MCF 10A (cell line): ENCODE results near the gene SMOC2. TPM values are rescaled to one million over a fixed set of nuclear protein-coding genes. Genes with fewer than 3 reads are reported as not detected.

ENCODE experiments used
- BruUV-seq: library from RNA; stranded (reverse); fragments of 400-500 nt; replicated peaks from 2 replicates; lab custom pipeline; 2021; lab: Mats Ljungman, UMichigan
- CTCF ChIA-PET: fragments of 300-600 bp; sonication (Branson Sonifier 250); formaldehyde crosslinking; extraction: SDS; loops from one replicate; lab custom pipeline; 2021; ENCODE audit warnings: antibody characterized with exemption, inconsistent platforms; lab: Yijun Ruan, JAX
- POLR2A ChIA-PET: fragments of 300-600, 350-650 bp; sonication (Branson Sonifier 250); formaldehyde crosslinking; extraction: SDS; loops from one replicate; lab custom pipeline; 2020; ENCODE audit warnings: antibody characterized with exemption, inconsistent platforms; lab: Yijun Ruan, JAX
- DNase-seq: peaks from one replicate; pipeline ENCODE4 v3.0.0-alpha.2; 2018; ENCODE audit not compliant: unreplicated experiment
- H3K27ac Mint-ChIP-seq: one replicate; pipeline ENCODE4 v1.8.0; 2022; ENCODE audit warnings: mild to moderate bottlenecking, low read depth, mixed read lengths; ENCODE audit not compliant: unreplicated experiment
- H3K27me3 Mint-ChIP-seq: one replicate; pipeline ENCODE4 v1.8.0; 2022; ENCODE audit warnings: mixed read lengths; ENCODE audit not compliant: insufficient read depth, unreplicated experiment
- H3K36me3 Mint-ChIP-seq: one replicate; pipeline ENCODE4 v1.8.0; 2022; ENCODE audit warnings: mild to moderate bottlenecking, moderate library complexity, mixed read lengths; ENCODE audit not compliant: insufficient read depth, unreplicated experiment
- H3K4me1 Mint-ChIP-seq: one replicate; pipeline ENCODE4 v1.8.0; 2022; ENCODE audit warnings: mixed read lengths; ENCODE audit not compliant: insufficient read depth, unreplicated experiment
- H3K4me3 Mint-ChIP-seq: one replicate; pipeline ENCODE4 v1.8.0; 2022; ENCODE audit warnings: mild to moderate bottlenecking, moderate library complexity, mixed read lengths; ENCODE audit not compliant: unreplicated experiment
- H3K9me3 Mint-ChIP-seq: one replicate; pipeline ENCODE4 v1.8.0; 2022; ENCODE audit warnings: mixed read lengths; ENCODE audit not compliant: unreplicated experiment
- CTCF ChIP-seq: fragments of 200-600 bp; IDR thresholded peaks from one replicate; pipeline ENCODE4 v1.8.0; 2022; ENCODE audit warnings: antibody characterized with exemption, mild to moderate bottlenecking; ENCODE audit not compliant: unreplicated experiment
- intact Hi-C: fragments of 100-400 bp; cut with micrococcal nuclease; formaldehyde crosslinking; loops from 2 replicates; pipeline ENCODE4 v1.14.1; 2022
- total RNA-seq: library from RNA; stranded (reverse); gene quantifications from 2 replicates; pipeline ENCODE4 v1.2.3, GENCODE V29; 2022

Gene SMOC2
- total RNA-seq, 1 experiment from 2014 or later = not detected

GRCh38 chr6:168530653-168531071 lies 89.7 kb downstream of the SMOC2 start:
- POLR2A ChIA-PET = interaction anchor here (1.1 kb wide), 1 partner anchor 18 kb away, joined by 5 read pairs; no protein-coding TSS in a partner anchor
- intact Hi-C loops = no loop called here
- H3K27me3 Mint-ChIP-seq = peaks cover 31% of the 10 kb centered on the region
- TF ChIP-seq CTCF = no peak
- peak; percentile 34 for DNase-seq
- CTCF ChIA-PET = no interaction called here
- H3K36me3 Mint-ChIP-seq = no peaks in the 10 kb centered on the region
- peaks cover 18% of the 10 kb centered on the region for H3K4me1 Mint-ChIP-seq
- H3K27ac Mint-ChIP-seq = no peak overlapping the region
- no TSS peak for BruUV-seq
- H3K4me3 Mint-ChIP-seq = no peak overlapping the region
- no peaks in the 10 kb centered on the region for H3K9me3 Mint-ChIP-seq

DNA sequence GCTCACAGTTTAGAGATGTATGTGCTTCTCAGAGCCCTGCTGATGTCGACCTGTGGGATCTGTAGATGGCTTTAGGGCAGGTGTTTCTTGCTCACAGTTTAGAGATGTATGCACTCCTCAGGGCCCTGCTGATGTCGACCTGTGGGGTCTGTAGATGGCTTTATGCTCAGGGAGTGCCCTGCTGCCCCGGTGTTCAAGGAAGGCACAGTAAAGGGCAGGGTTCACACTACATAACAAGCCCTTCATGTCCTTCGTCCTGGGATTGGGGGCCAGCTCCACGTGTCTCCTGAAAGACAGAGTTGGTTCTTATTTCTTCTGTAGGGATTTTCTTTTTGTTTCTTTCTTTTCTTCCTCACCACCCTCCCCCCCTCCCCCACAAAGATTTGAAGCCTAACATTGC lies 91.1 kb downstream of the SMOC2 start:
- Mint-ChIP-seq H3K36me3 (no peaks in the 10 kb centered on the region), H3K27ac (no peak overlapping the region), H3K4me3 (no peak overlapping the region), H3K9me3 (no peaks in the 10 kb centered on the region), H3K4me1 (peaks cover 6% of the 10 kb centered on the region), H3K27me3 (peaks cover 31% of the 10 kb centered on the region)
- no peak for TF ChIP-seq CTCF
- POLR2A ChIA-PET = interaction anchor here (0.5 kb wide), 1 partner anchor 14 kb away, joined by 3 read pairs; no protein-coding TSS in a partner anchor
- CTCF ChIA-PET = interaction anchor here (0.6 kb wide), 1 partner anchor 212 kb away, joined by 3 read pairs; no protein-coding TSS in a partner anchor
- intact Hi-C loops = no loop called here
- no peak for DNase-seq
- BruUV-seq = no TSS peak

GRCh38 chr6:168533414-168533813 lies 92.4 kb downstream of the SMOC2 start:
- POLR2A ChIA-PET = no interaction called here
- H3K27ac Mint-ChIP-seq = no peak overlapping the region
- no peaks in the 10 kb centered on the region for H3K36me3 Mint-ChIP-seq
- intact Hi-C loops = no loop called here
- CTCF ChIA-PET = no interaction called here
- H3K4me3 Mint-ChIP-seq = no peak overlapping the region
- no peaks in the 10 kb centered on the region for H3K9me3 Mint-ChIP-seq
- H3K27me3 Mint-ChIP-seq = peaks cover 31% of the 10 kb centered on the region
- BruUV-seq = no TSS peak
- no peaks in the 10 kb centered on the region for H3K4me1 Mint-ChIP-seq
- no peak for TF ChIP-seq CTCF
- no peak for DNase-seq

DNA sequence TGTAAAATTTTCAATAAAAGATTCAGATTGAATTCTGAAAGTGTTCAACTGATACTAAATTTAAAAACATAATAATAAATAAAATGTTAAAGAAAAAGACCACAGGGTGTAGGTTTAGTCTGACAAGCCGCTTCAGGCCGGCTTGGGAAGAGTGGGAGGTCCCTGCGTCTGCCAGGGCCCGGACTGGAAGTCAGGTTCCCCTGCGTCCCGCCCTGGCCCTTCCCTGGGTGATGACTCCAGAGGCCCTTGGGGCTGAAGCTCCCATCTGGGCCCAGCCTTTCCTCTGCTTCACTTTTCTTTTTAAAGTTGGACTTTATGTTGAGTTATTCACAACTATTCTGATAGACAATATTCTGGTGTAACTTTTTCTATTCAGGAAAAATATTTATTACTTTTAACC lies 93.3 kb downstream of the SMOC2 start:
- no peaks in the 10 kb centered on the region for H3K4me1 Mint-ChIP-seq
- no peak overlapping the region for H3K4me3 Mint-ChIP-seq
- POLR2A ChIA-PET = no interaction called here
- no TSS peak for BruUV-seq
- no peak for TF ChIP-seq CTCF
- peaks cover 29% of the 10 kb centered on the region for H3K27me3 Mint-ChIP-seq
- no peak overlapping the region for H3K27ac Mint-ChIP-seq
- CTCF ChIA-PET = no interaction called here
- no peaks in the 10 kb centered on the region for H3K9me3 Mint-ChIP-seq
- no peaks in the 10 kb centered on the region for H3K36me3 Mint-ChIP-seq
- intact Hi-C loops = no loop called here
- DNase-seq = no peak
